HepG2 (cell line): ENCODE results near the gene FOSB. TPM values are rescaled to one million over a fixed set of nuclear protein-coding genes. Genes with fewer than 3 reads are reported as not detected.

ENCODE experiments used
- ARNTL ChIP-seq: sonication (generic); formaldehyde crosslinking; IDR thresholded peaks from 2 replicates; pipeline ENCODE4 v1.4.0; 2020; ENCODE audit warnings: mild to moderate bottlenecking, missing genetic modification reagents
- PAXIP1 ChIP-seq: sonication (generic); formaldehyde crosslinking; conservative IDR thresholded peaks from 2 replicates; pipeline ENCODE4 v1.4.0; 2020; ENCODE audit warnings: mild to moderate bottlenecking, missing genetic modification reagents, moderate library complexity
- REL ChIP-seq: sonication (generic); formaldehyde crosslinking; conservative IDR thresholded peaks from 2 replicates; pipeline ENCODE4 v1.8.0; 2022; ENCODE audit warnings: mild to moderate bottlenecking, missing genetic modification reagents, moderate library complexity
- RFXANK ChIP-seq: IDR thresholded peaks from 2 replicates; pipeline ENCODE4 v1.6.1; 2016
- SMAD9 ChIP-seq: sonication (generic); formaldehyde crosslinking; IDR thresholded peaks from 2 replicates; pipeline ENCODE4 v1.5.1; 2020; ENCODE audit warnings: mild to moderate bottlenecking, missing genetic modification reagents
- SMYD3 ChIP-seq: sonication (generic); formaldehyde crosslinking; IDR thresholded peaks from 2 replicates; pipeline ENCODE4 v1.8.1; 2023; ENCODE audit warnings: mild to moderate bottlenecking, missing genetic modification reagents
- THAP7 ChIP-seq: sonication (generic); formaldehyde crosslinking; IDR thresholded peaks from 2 replicates; pipeline ENCODE4 v1.8.1; 2023; ENCODE audit warnings: mild to moderate bottlenecking, missing genetic modification reagents
- ZNF326 ChIP-seq: sonication (generic); formaldehyde crosslinking; IDR thresholded peaks from 2 replicates; pipeline ENCODE4 v1.4.0; 2020; ENCODE audit warnings: missing genetic modification reagents, borderline replicate concordance
- ZNF407 ChIP-seq: sonication (generic); formaldehyde crosslinking; IDR thresholded peaks from one replicate; pipeline ENCODE4 v1.5.1; 2020; ENCODE audit warnings: mild to moderate bottlenecking, missing genetic modification reagents; ENCODE audit errors: not compliant biosample characterization
- ZNF557 ChIP-seq: sonication (generic); formaldehyde crosslinking; IDR thresholded peaks from 2 replicates; pipeline ENCODE4 v1.4.0; 2020; ENCODE audit warnings: missing genetic modification reagents
- ZNF589 ChIP-seq: sonication (generic); formaldehyde crosslinking; conservative IDR thresholded peaks from 2 replicates; pipeline ENCODE4 v1.8.0; 2022; ENCODE audit warnings: mild to moderate bottlenecking, moderate library complexity, missing genetic modification reagents
- ZNF597 ChIP-seq: sonication (generic); formaldehyde crosslinking; IDR thresholded peaks from 2 replicates; pipeline ENCODE4 v1.5.0; 2020; ENCODE audit warnings: missing genetic modification reagents
- ZNF792 ChIP-seq: IDR thresholded peaks from 2 replicates; pipeline ENCODE4 v1.6.1; 2016
- polyA plus RNA-seq, 8 experiments: library from polyadenylated mRNA; depleted of rRNA in 3 of 8; stranded (reverse) in 7 of 8; unstranded in 1 of 8; fragments of >200 nt; fragmentation: Illumina TruSeq in 4 of 8; extraction: Trizol in 4 of 8; gene quantifications; 2 replicates each; pipeline versions ENCODE4 v1.2.1 to v1.2.3, GENCODE V29; 2011 to 2016; ENCODE audit warnings: low read depth in 4 of 8, missing spikeins in 1 of 8, mixed read lengths in 1 of 8; ENCODE audit not compliant: insufficient read depth in 1 of 8
- total RNA-seq, 5 experiments: library from RNA; depleted of rRNA; stranded (reverse); fragments of >200 nt; fragmentation: Illumina TruSeq; extraction: Trizol; gene quantifications; 2 replicates each; pipeline ENCODE4 v1.2.3, GENCODE V29; 2016; ENCODE audit warnings: low read depth in 1 of 5
- TF ChIP-seq, protein P1 (sequence below): sonication (generic); formaldehyde crosslinking; IDR thresholded peaks from 2 replicates; pipeline ENCODE4 v1.8.1; 2022; ENCODE audit warnings: mild to moderate bottlenecking, missing genetic modification reagents

The FOSB gene
- total and polyA plus RNA-seq, 2 of the 13 experiments (the other 11 are each of a cell fraction or from before 2014, with no cell fraction given): 2.8 to 6.0 TPM

- TF ChIP-seq ZNF407 (CRISPR knock-in tag) (no peak), ZNF589 (no peak), THAP7 (CRISPR knock-in tag) (no peak), REL (CRISPR knock-in tag) (no peak), SMYD3 (CRISPR knock-in tag) (no peak), ZNF326 (CRISPR knock-in tag) (no peak), RFXANK (CRISPR knock-in tag) (no peak), ARNTL (CRISPR knock-in tag) (0 out of 2 replicates have a peak, but pooled peaks have one; percentile 35), SMAD9 (CRISPR knock-in tag) (no peak), ZNF597 (CRISPR knock-in tag) (no peak), PAXIP1 (CRISPR knock-in tag) (peak; percentile 50), ZNF792 (CRISPR knock-in tag) (no peak), ZNF557 (CRISPR knock-in tag) (no peak)
- TF ChIP-seq, protein P1, sequence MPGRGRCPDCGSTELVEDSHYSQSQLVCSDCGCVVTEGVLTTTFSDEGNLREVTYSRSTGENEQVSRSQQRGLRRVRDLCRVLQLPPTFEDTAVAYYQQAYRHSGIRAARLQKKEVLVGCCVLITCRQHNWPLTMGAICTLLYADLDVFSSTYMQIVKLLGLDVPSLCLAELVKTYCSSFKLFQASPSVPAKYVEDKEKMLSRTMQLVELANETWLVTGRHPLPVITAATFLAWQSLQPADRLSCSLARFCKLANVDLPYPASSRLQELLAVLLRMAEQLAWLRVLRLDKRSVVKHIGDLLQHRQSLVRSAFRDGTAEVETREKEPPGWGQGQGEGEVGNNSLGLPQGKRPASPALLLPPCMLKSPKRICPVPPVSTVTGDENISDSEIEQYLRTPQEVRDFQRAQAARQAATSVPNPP: no peak
Observed at GRCh38 chr19:45506246-45506988, 38.6 kb downstream of the FOSB start (continued).
